HEK293T (cell line): ENCODE results near the gene ITGB5.
A peak's percentile ranks its signal among the peaks of the same experiment; 100 is the strongest.

Experiments
- CTCF ChIA-PET: fragments of 350-600 bp; formaldehyde crosslinking; extraction: SDS; loops from one replicate; lab custom pipeline; 2021; ENCODE audit warnings: antibody characterized with exemption, inconsistent platforms; lab: Yijun Ruan, JAX
- POLR2A ChIA-PET: fragments of 350-600 bp; formaldehyde crosslinking; extraction: SDS; loops from one replicate; lab custom pipeline; 2020; ENCODE audit warnings: antibody characterized with exemption, inconsistent platforms; lab: Yijun Ruan, JAX
- DNase-seq: peaks from one replicate; pipeline ENCODE4 v3.0.0; 2012; ENCODE audit warnings: mixed read lengths; ENCODE audit errors: extremely low spot score
- ARNT ChIP-seq: fragments of 450-650 bp; IDR thresholded peaks from 2 replicates; pipeline ENCODE4 v1.6.1; 2017; ENCODE audit warnings: mild to moderate bottlenecking
- BHLHE40 ChIP-seq: fragments of 450-650 bp; IDR thresholded peaks from 2 replicates; pipeline ENCODE4 v1.6.1; 2016; ENCODE audit warnings: mild to moderate bottlenecking, moderate library complexity, borderline replicate concordance
- CTBP1 ChIP-seq: fragments of 450-650 bp; IDR thresholded peaks from 2 replicates; pipeline ENCODE4 v1.6.1; 2016; ENCODE audit warnings: borderline replicate concordance
- ELF4 ChIP-seq: fragments of 450-650 bp; IDR thresholded peaks from 2 replicates; pipeline ENCODE4 v1.6.1; 2017; ENCODE audit warnings: antibody characterized with exemption
- FOXA1 ChIP-seq: fragments of 450-650 bp; IDR thresholded peaks from 2 replicates; pipeline ENCODE4 v1.6.1; 2016; ENCODE audit warnings: mild to moderate bottlenecking
- FOXK2 ChIP-seq: fragments of 450-650 bp; IDR thresholded peaks from 2 replicates; pipeline ENCODE4 v1.6.1; 2016; ENCODE audit warnings: mild to moderate bottlenecking
- FOXM1 ChIP-seq: fragments of 450-650 bp; IDR thresholded peaks from 2 replicates; pipeline ENCODE4 v1.6.1; 2017; ENCODE audit warnings: mild to moderate bottlenecking, borderline replicate concordance
- HDGF ChIP-seq: fragments of 450-650 bp; IDR thresholded peaks from 2 replicates; pipeline ENCODE4 v1.6.1; 2017; ENCODE audit warnings: antibody characterized with exemption, borderline replicate concordance
- L3MBTL2 ChIP-seq: fragments of 450-650 bp; conservative IDR thresholded peaks from 2 replicates; pipeline ENCODE4 v1.6.1; 2016; ENCODE audit warnings: mild to moderate bottlenecking
- LEF1 ChIP-seq: fragments of 450-650 bp; IDR thresholded peaks from 2 replicates; pipeline ENCODE4 v1.6.1; 2017; ENCODE audit warnings: mild to moderate bottlenecking, borderline replicate concordance
- NFRKB ChIP-seq: fragments of 450-650 bp; IDR thresholded peaks from 2 replicates; pipeline ENCODE4 v1.6.1; 2016; ENCODE audit warnings: mild to moderate bottlenecking, moderate library complexity
- PKNOX1 ChIP-seq: fragments of 450-650 bp; IDR thresholded peaks from 2 replicates; pipeline ENCODE4 v1.6.1; 2016
- SP1 ChIP-seq: fragments of 450-650 bp; IDR thresholded peaks from 2 replicates; pipeline ENCODE4 v1.6.1; 2017
- SUZ12 ChIP-seq: fragments of 450-650 bp; IDR thresholded peaks from 2 replicates; pipeline ENCODE4 v1.6.1; 2016; ENCODE audit warnings: mild to moderate bottlenecking
- TARDBP ChIP-seq: fragments of 450-650 bp; IDR thresholded peaks from 2 replicates; pipeline ENCODE4 v1.6.1; 2016
- ZNF384 ChIP-seq: fragments of 450-650 bp; IDR thresholded peaks from 2 replicates; pipeline ENCODE4 v1.6.1; 2016

Gene ITGB5

DNA sequence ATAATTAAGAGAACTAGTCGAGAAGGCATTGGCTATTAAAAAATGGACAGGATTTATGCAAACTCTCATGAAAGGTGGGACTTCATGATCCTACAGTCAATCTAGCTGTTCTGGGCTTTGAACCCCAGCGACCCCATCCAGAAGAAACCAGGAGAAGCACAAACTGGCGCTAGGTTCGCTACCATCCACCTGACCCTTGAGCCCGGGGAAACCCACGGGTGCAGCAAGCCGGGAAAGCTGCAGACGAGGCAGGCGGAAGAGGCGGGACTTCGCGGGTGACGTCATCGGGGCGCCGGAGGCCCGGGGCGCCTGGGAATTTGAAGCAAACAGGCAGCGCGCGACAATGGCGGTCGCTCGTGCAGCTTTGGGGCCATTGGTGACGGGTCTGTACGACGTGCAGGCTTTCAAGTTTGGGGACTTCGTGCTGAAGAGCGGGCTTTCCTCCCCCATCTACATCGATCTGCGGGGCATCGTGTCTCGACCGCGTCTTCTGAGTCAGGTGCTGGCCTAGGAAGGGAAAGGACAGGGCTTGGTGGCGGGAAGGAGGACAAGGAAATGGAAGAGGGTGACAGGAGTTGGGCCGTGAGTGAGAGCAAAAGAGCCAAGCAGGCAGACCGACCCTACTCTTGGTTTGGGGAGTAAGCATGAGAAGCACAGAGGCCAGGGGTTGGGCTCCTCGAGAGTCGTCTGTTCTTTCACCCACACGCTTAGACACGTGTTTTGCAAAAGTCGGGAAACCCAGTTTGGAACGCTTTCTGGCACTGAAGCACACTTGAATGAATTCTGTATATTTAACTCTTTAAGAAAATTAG is 156.8 kb downstream of the ITGB5 start, which contains the start of gene UMPS:
Gene UMPS (plus strand): TSS at position 324 of the 812 bp plus-strand sequence. CDS start 20 bp downstream, at position 344.
- DNase-seq, result peak; percentile 92
- POLR2A ChIA-PET, result interaction anchor here (0.6 to 2.3 kb wide), 10 partner anchors 9 to 272 kb away, joined by 3 to 10 read pairs (median 3); no protein-coding TSS in a partner anchor
- no peak for TF ChIP-seq LEF1
- TF ChIP-seq PKNOX1, result no peak
- no peak for TF ChIP-seq FOXK2
- TF ChIP-seq ELF4, result peak; percentile 68
- TF ChIP-seq ZNF384, result no peak
- peak; percentile 92 for TF ChIP-seq L3MBTL2
- TF ChIP-seq NFRKB, result peak; percentile 62
- no peak for TF ChIP-seq HDGF
- no peak for TF ChIP-seq FOXA1
- no peak for TF ChIP-seq BHLHE40
- TF ChIP-seq CTBP1, result no peak
- no peak for TF ChIP-seq SUZ12
- CTCF ChIA-PET, result no interaction called here

- no peak for DNase-seq
- TF ChIP-seq HDGF, result no peak
- no peak for TF ChIP-seq NFRKB
- no peak for TF ChIP-seq FOXK2
- no peak for TF ChIP-seq TARDBP
- no peak for TF ChIP-seq ELF4
- TF ChIP-seq BHLHE40, result no peak
- TF ChIP-seq FOXM1, result no peak
- TF ChIP-seq SP1, result no peak
- TF ChIP-seq CTBP1, result no peak
- no peak for TF ChIP-seq ZNF384
- no peak for TF ChIP-seq PKNOX1
- ChIA-PET CTCF (no interaction called here), POLR2A (no interaction called here)
These were observed 164.6 kb downstream of the ITGB5 start for GRCh38 chr3:124722589-124722988.

DNA sequence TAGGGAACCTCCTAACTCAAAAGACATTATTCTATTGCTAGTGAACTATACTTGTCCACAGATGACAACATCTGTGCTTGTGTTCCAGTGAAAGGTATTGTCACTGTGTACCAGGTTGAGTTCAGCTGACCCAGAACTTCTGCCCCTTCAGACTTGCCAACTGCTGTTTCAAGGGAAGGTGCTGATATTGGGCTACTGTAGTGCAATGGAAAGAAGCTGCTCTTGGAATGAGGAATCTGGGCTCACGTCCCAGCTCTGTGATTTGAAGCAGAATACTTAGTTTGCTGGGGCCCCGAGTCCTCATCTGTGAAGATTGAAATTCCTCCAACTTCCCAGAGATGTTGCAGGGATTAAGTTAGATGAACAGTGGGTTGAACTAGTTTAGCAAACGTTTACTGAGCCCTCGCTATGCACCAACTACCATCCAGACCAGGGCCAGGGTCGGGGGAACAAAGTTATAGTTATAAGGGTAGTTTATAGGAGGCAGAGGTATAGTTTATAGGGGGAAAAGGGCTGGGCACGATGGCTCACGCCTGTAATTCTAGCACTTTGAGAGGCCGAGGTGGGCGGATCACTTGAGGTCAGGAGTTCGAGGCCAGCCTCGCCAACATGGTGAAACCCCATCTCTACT is 172.8 kb downstream of the ITGB5 start:
- TF ChIP-seq SP1, result no peak
- TF ChIP-seq TARDBP, result no peak
- no peak for TF ChIP-seq NFRKB
- no peak for TF ChIP-seq BHLHE40
- TF ChIP-seq HDGF, result no peak
- no peak for TF ChIP-seq PKNOX1
- no peak for TF ChIP-seq L3MBTL2
- TF ChIP-seq CTBP1, result no peak
- TF ChIP-seq FOXA1, result no peak
- TF ChIP-seq LEF1, result no peak
- no peak for TF ChIP-seq ZNF384
- TF ChIP-seq FOXK2, result no peak
- no peak for TF ChIP-seq SUZ12
- no peak for TF ChIP-seq ELF4
- TF ChIP-seq ARNT, result no peak
- ChIA-PET POLR2A (no interaction called here), CTCF (interaction anchor here (0.6 kb wide), 1 partner anchor 13 kb away, joined by 11 read pairs; no protein-coding TSS in a partner anchor)
- no peak for DNase-seq
